HG03558 (cell line): ENCODE data around the gene TMUB1.

Experiments
- ATAC-seq: cut with Tn5 transposase; IDR thresholded peaks from one replicate; pipeline ENCODE4 v1.9.1; 2021; ENCODE audit warnings: moderate number of reproducible peaks; ENCODE audit not compliant: unreplicated experiment; ENCODE audit errors: extremely low read depth

Gene TMUB1

GRCh38 chr7:151086802-151087244 is 3.5 kb upstream of the TMUB1 start:
- no peak for ATAC-seq

- ATAC-seq: no peak
These were observed 2.7 kb upstream of the TMUB1 start, which contains the start of gene AGAP3 for GRCh38 chr7:151085691-151086620. TSS of gene AGAP3 (plus strand) at chr7:151086475. CDS start at chr7:151086742, 267 bp downstream.

GRCh38 chr7:151085329-151085690 is 2.0 kb upstream of the TMUB1 start:
- no peak for ATAC-seq

GRCh38 chr7:151083824-151084160 is 499 bp upstream of the TMUB1 start:
- no peak for ATAC-seq

- no peak for ATAC-seq
These were observed 887 bp downstream of the TMUB1 start for GRCh38 chr7:151082141-151083070.

- ATAC-seq: no peak
These were observed 1.9 kb downstream of the TMUB1 start for GRCh38 chr7:151081170-151082101.

- ATAC-seq: peak; percentile 58
These were observed 2.6 kb downstream of the TMUB1 start, which contains the start of gene FASTK for GRCh38 chr7:151080522-151081169. TSS of gene FASTK (minus strand) at chr7:151080809. CDS start at chr7:151080766, 43 bp downstream.

GRCh38 chr7:151080067-151080521 is 3.2 kb downstream of the TMUB1 start:
- ATAC-seq: no peak

- ATAC-seq: no peak
These were observed 3.9 kb downstream of the TMUB1 start for GRCh38 chr7:151079199-151079910.

- ATAC-seq: no peak
These were observed 4.9 kb downstream of the TMUB1 start for GRCh38 chr7:151078233-151079040.

- no peak for ATAC-seq
These were observed 5.5 kb downstream of the TMUB1 start for GRCh38 chr7:151077705-151078232.

GRCh38 chr7:151076863-151077704 is 6.2 kb downstream of the TMUB1 start:
- no peak for ATAC-seq

- no peak for ATAC-seq
These were observed 7.3 kb downstream of the TMUB1 start for GRCh38 chr7:151075978-151076426.

- ATAC-seq: no peak
These were observed 7.7 kb downstream of the TMUB1 start for GRCh38 chr7:151075662-151075971.

- no peak for ATAC-seq
These were observed 8.3 kb downstream of the TMUB1 start for GRCh38 chr7:151074817-151075661.

GRCh38 chr7:151073990-151074389 is 9.3 kb downstream of the TMUB1 start:
- no peak for ATAC-seq
